BJ (cell line): Measurements from ENCODE around the gene SAC3D1. TPM values are rescaled to one million over a fixed set of nuclear protein-coding genes. Genes with fewer than 3 reads are reported as not detected.

Experiments used
- CTCF ChIA-PET: fragments of 350-600 bp; formaldehyde crosslinking; extraction: SDS; loops from one replicate; lab custom pipeline; 2021; ENCODE audit warnings: antibody characterized with exemption, inconsistent platforms; lab: Yijun Ruan, JAX
- POLR2A ChIA-PET: fragments of 300-600 bp; sonication (Branson Sonifier 250); formaldehyde crosslinking; extraction: SDS; loops from one replicate; lab custom pipeline; 2021; ENCODE audit warnings: antibody characterized with exemption; lab: Charles Lee
- DNase-seq: peaks from one replicate; pipeline ENCODE4 v3.0.0-alpha.2; 2011; ENCODE audit warnings: low read depth
- H3K27me3 ChIP-seq: 2 replicates; pipeline ENCODE4 v1.6.0; 2011; ENCODE audit warnings: low read length; ENCODE audit not compliant: control insufficient read depth, insufficient read depth
- H3K36me3 ChIP-seq: 2 replicates; pipeline ENCODE4 v1.5.1; 2011; ENCODE audit warnings: low read length; ENCODE audit not compliant: control insufficient read depth, insufficient read depth
- H3K4me3 ChIP-seq: 2 replicates; pipeline ENCODE4 v1.5.1; 2011; ENCODE audit warnings: low read depth, mild to moderate bottlenecking, control low read depth, low read length
- CTCF ChIP-seq: IDR thresholded peaks from 2 replicates; pipeline ENCODE4 v1.5.1; 2011; ENCODE audit warnings: low read depth, mild to moderate bottlenecking, control low read depth, inconsistent platforms, low read length, moderate library complexity; ENCODE audit not compliant: insufficient read depth
- polyA plus RNA-seq: library from polyadenylated mRNA; depleted of rRNA; stranded (reverse); fragments of >200 nt; gene quantifications from 2 replicates; pipeline ENCODE4 v1.2.3, GENCODE V29; 2011

The SAC3D1 gene
- polyA plus RNA-seq, 1 experiment, result 7.3 TPM

GRCh38 chr11:65084598-65085375 lies 43.8 kb downstream of the SAC3D1 start:
- no peaks in the 10 kb centered on the region for H3K27me3 ChIP-seq
- POLR2A ChIA-PET, result interaction anchor here (0.5 kb wide), 1 partner anchor 71 kb away, joined by 3 read pairs; the partner anchor contains the start of gene ARL2
- CTCF ChIA-PET, result interaction anchor here (0.9 to 1.8 kb wide), 4 partner anchors 10 to 72 kb away, joined by 3 read pairs; partner anchors contain the start of genes TM7SF2 and ZNHIT2
- DNase-seq, result no peak
- TF ChIP-seq CTCF, result no peak
- H3K36me3 ChIP-seq, result peaks cover 31% of the 10 kb centered on the region
- H3K4me3 ChIP-seq, result peak overlapping the region; percentile 50

- no peak overlapping the region for H3K4me3 ChIP-seq
- no peak for TF ChIP-seq CTCF
Observed at GRCh38 chr11:65085446-65085845, 44.4 kb downstream of the SAC3D1 start.

GRCh38 chr11:65086809-65087208 lies 45.8 kb downstream of the SAC3D1 start:
- POLR2A ChIA-PET, result no interaction called here
- TF ChIP-seq CTCF, result no peak

More at GRCh38 chr11:65085446-65085845, 44.4 kb downstream of the SAC3D1 start:
- DNase-seq, result no peak
- peaks cover 31% of the 10 kb centered on the region for H3K36me3 ChIP-seq
- H3K27me3 ChIP-seq, result no peaks in the 10 kb centered on the region
- ChIA-PET POLR2A (interaction anchor here (0.5 kb wide), 1 partner anchor 71 kb away, joined by 3 read pairs; the partner anchor contains the start of gene ARL2), CTCF (interaction anchor here (0.9 to 1.8 kb wide), 4 partner anchors 10 to 73 kb away, joined by 3 read pairs; partner anchors contain the start of genes TM7SF2 and ZNHIT2)

GRCh38 chr11:65087216-65087615 lies 46.2 kb downstream of the SAC3D1 start:
- Histone ChIP-seq H3K4me3 (no peak overlapping the region), H3K27me3 (no peaks in the 10 kb centered on the region), H3K36me3 (peaks cover 31% of the 10 kb centered on the region)
- no peak for DNase-seq
- TF ChIP-seq CTCF, result no peak
- ChIA-PET CTCF (no interaction called here), POLR2A (no interaction called here)

More at GRCh38 chr11:65086809-65087208, 45.8 kb downstream of the SAC3D1 start:
- Histone ChIP-seq H3K27me3 (no peaks in the 10 kb centered on the region), H3K36me3 (peaks cover 31% of the 10 kb centered on the region), H3K4me3 (no peak overlapping the region)
- CTCF ChIA-PET, result interaction anchor here (1.1 to 1.8 kb wide), 2 partner anchors 12 to 25 kb away, joined by 3 read pairs; partner anchors contain the start of gene TM7SF2
- DNase-seq, result no peak

GRCh38 chr11:65087827-65088226 lies 46.8 kb downstream of the SAC3D1 start:
- CTCF ChIA-PET, result no interaction called here
- H3K36me3 ChIP-seq, result peaks cover 31% of the 10 kb centered on the region
- DNase-seq, result no peak
- TF ChIP-seq CTCF, result no peak
- no peak overlapping the region for H3K4me3 ChIP-seq
- POLR2A ChIA-PET, result no interaction called here
- no peaks in the 10 kb centered on the region for H3K27me3 ChIP-seq
